Mucosa of stomach (tissue), 1 donor: ENCODE data around the gene NOXA1.
"Not testable (repeated sequence)": the region's sequence is repeated elsewhere in the genome, so short reads cannot be mapped to it uniquely, and the experiment has no call there.

Experiments
- H3K27me3 ChIP-seq: one replicate; pipeline ENCODE4 v1.7.0; 2013; ENCODE audit warnings: mild to moderate bottlenecking, low read length; ENCODE audit not compliant: control insufficient read depth, insufficient read depth
- H3K36me3 ChIP-seq: one replicate; pipeline ENCODE4 v1.7.0; 2013; ENCODE audit warnings: low read length; ENCODE audit not compliant: control insufficient read depth, insufficient read depth
- H3K4me1 ChIP-seq: one replicate; pipeline ENCODE4 v1.7.0; 2013; ENCODE audit warnings: mild to moderate bottlenecking, low read length; ENCODE audit not compliant: control insufficient read depth, insufficient read depth
- H3K4me3 ChIP-seq: one replicate; pipeline ENCODE4 v1.7.0; 2013; ENCODE audit warnings: low read length
- H3K9ac ChIP-seq: one replicate; pipeline ENCODE4 v1.7.0; 2013; ENCODE audit warnings: mild to moderate bottlenecking, low read length, moderate library complexity
- H3K9me3 ChIP-seq: one replicate; pipeline ENCODE4 v1.7.0; 2013; ENCODE audit warnings: mild to moderate bottlenecking, low read length, moderate library complexity; ENCODE audit not compliant: control insufficient read depth
- donor health status: Pancreatic carcinoma.

The NOXA1 gene

GRCh38 chr9:137460363-137461315 lies 37.4 kb downstream of the NOXA1 start:
- Histone ChIP-seq H3K27me3 (no peaks in the 10 kb centered on the region), H3K4me3 (no peak overlapping the region), H3K9me3 (no peaks in the 10 kb centered on the region), H3K9ac (no peak overlapping the region), H3K36me3 (no peaks in the 10 kb centered on the region), H3K4me1 (peaks cover 26% of the 10 kb centered on the region)

- no peaks in the 10 kb centered on the region for H3K9me3 ChIP-seq
- H3K36me3 ChIP-seq: no peaks in the 10 kb centered on the region
- H3K9ac ChIP-seq: no peak overlapping the region
- no peaks in the 10 kb centered on the region for H3K27me3 ChIP-seq
- peaks cover 26% of the 10 kb centered on the region for H3K4me1 ChIP-seq
- no peak overlapping the region for H3K4me3 ChIP-seq
These were observed 38.1 kb downstream of the NOXA1 start for GRCh38 chr9:137461316-137461662.

- H3K9me3 ChIP-seq: no peaks in the 10 kb centered on the region
- H3K9ac ChIP-seq: no peak overlapping the region
- no peaks in the 10 kb centered on the region for H3K27me3 ChIP-seq
- no peaks in the 10 kb centered on the region for H3K36me3 ChIP-seq
- peaks cover 25% of the 10 kb centered on the region for H3K4me1 ChIP-seq
- H3K4me3 ChIP-seq: no peak overlapping the region
These were observed 38.6 kb downstream of the NOXA1 start for GRCh38 chr9:137461663-137462395.

GRCh38 chr9:137462396-137462985 lies 39.3 kb downstream of the NOXA1 start:
- Histone ChIP-seq H3K9ac (no peak overlapping the region), H3K4me3 (no peak overlapping the region), H3K27me3 (no peaks in the 10 kb centered on the region), H3K9me3 (no peaks in the 10 kb centered on the region), H3K36me3 (no peaks in the 10 kb centered on the region), H3K4me1 (peaks cover 18% of the 10 kb centered on the region)

GRCh38 chr9:137462986-137463930 lies 40.1 kb downstream of the NOXA1 start:
- H3K27me3 ChIP-seq: no peaks in the 10 kb centered on the region
- no peak overlapping the region for H3K9ac ChIP-seq
- no peaks in the 10 kb centered on the region for H3K36me3 ChIP-seq
- H3K4me3 ChIP-seq: no peak overlapping the region
- no peaks in the 10 kb centered on the region for H3K9me3 ChIP-seq
- H3K4me1 ChIP-seq: peaks cover 11% of the 10 kb centered on the region

GRCh38 chr9:137463931-137464290 lies 40.7 kb downstream of the NOXA1 start:
- Histone ChIP-seq H3K9me3 (no peaks in the 10 kb centered on the region), H3K4me1 (peaks cover 6% of the 10 kb centered on the region), H3K4me3 (no peak overlapping the region), H3K36me3 (no peaks in the 10 kb centered on the region), H3K27me3 (no peaks in the 10 kb centered on the region), H3K9ac (no peak overlapping the region)

- Histone ChIP-seq H3K9me3 (no peaks in the 10 kb centered on the region), H3K4me3 (no peak overlapping the region), H3K9ac (no peak overlapping the region)
These were observed 41.3 kb downstream of the NOXA1 start for GRCh38 chr9:137464291-137464999.

GRCh38 chr9:137465000-137465719 lies 42.0 kb downstream of the NOXA1 start:
- no peak overlapping the region for H3K4me3 ChIP-seq
- no peaks in the 10 kb centered on the region for H3K9me3 ChIP-seq

More at GRCh38 chr9:137464291-137464999, 41.3 kb downstream of the NOXA1 start:
- Histone ChIP-seq H3K36me3 (no peaks in the 10 kb centered on the region), H3K27me3 (no peaks in the 10 kb centered on the region), H3K4me1 (peaks cover 4% of the 10 kb centered on the region)

GRCh38 chr9:137465720-137466388 lies 42.7 kb downstream of the NOXA1 start:
- Histone ChIP-seq H3K4me3 (no peak overlapping the region), H3K27me3 (no peaks in the 10 kb centered on the region), H3K9ac (no peak overlapping the region), H3K36me3 (no peaks in the 10 kb centered on the region), H3K4me1 (no peaks in the 10 kb centered on the region), H3K9me3 (no peaks in the 10 kb centered on the region)

More at GRCh38 chr9:137465000-137465719, 42.0 kb downstream of the NOXA1 start:
- Histone ChIP-seq H3K36me3 (no peaks in the 10 kb centered on the region), H3K4me1 (no peaks in the 10 kb centered on the region), H3K27me3 (no peaks in the 10 kb centered on the region), H3K9ac (no peak overlapping the region)

- H3K27me3 ChIP-seq, H3K4me3 ChIP-seq, H3K9me3 ChIP-seq, H3K9ac ChIP-seq, H3K4me1 ChIP-seq, H3K36me3 ChIP-seq: not testable (repeated sequence)
These were observed 43.3 kb downstream of the NOXA1 start for GRCh38 chr9:137466389-137467085.
